ENCODE results near the gene C11orf87. TPM values are rescaled to one million over a fixed set of nuclear protein-coding genes. Genes with fewer than 3 reads are reported as not detected.

Gene C11orf87
- total RNA-seq, 1 experiment from 2014 or later: not detected

- Histone ChIP-seq H3K27ac (no peak overlapping the region), H3K36me3 (no peaks in the 10 kb centered on the region), H3K4me3 (no peak overlapping the region), H3K9me3 (replicated peaks) (no peaks in the 10 kb centered on the region), H3K4me1 (no peaks in the 10 kb centered on the region), H3K27me3 (no peaks in the 10 kb centered on the region)
- DNase-seq: no peak
Measured at GRCh38 chr11:109425554-109425953, 3.6 kb downstream of the C11orf87 start.

- Histone ChIP-seq H3K36me3 (no peaks in the 10 kb centered on the region), H3K27ac (no peak overlapping the region), H3K4me3 (no peak overlapping the region), H3K27me3 (no peaks in the 10 kb centered on the region), H3K9me3 (replicated peaks) (no peaks in the 10 kb centered on the region), H3K4me1 (no peaks in the 10 kb centered on the region)
- DNase-seq: no peak
Measured at GRCh38 chr11:109426442-109427240, 4.7 kb downstream of the C11orf87 start.

- H3K36me3 ChIP-seq: no peaks in the 10 kb centered on the region
- no peaks in the 10 kb centered on the region for H3K4me1 ChIP-seq
- no peaks in the 10 kb centered on the region for H3K27me3 ChIP-seq
- H3K27ac ChIP-seq: no peak overlapping the region
- H3K4me3 ChIP-seq: no peak overlapping the region
- DNase-seq: no peak
- no peaks in the 10 kb centered on the region for H3K9me3 ChIP-seq (replicated peaks)
Measured at GRCh38 chr11:109432105-109432504, 10.1 kb downstream of the C11orf87 start.

- H3K36me3 ChIP-seq: no peaks in the 10 kb centered on the region
- no peaks in the 10 kb centered on the region for H3K4me1 ChIP-seq
- H3K9me3 ChIP-seq (replicated peaks): no peaks in the 10 kb centered on the region
- no peak for DNase-seq
- no peaks in the 10 kb centered on the region for H3K27me3 ChIP-seq
- no peak overlapping the region for H3K27ac ChIP-seq
- H3K4me3 ChIP-seq: no peak overlapping the region
Measured at GRCh38 chr11:109433753-109434256, 11.8 kb downstream of the C11orf87 start.

GRCh38 chr11:109435121-109435742 lies 13.2 kb downstream of the C11orf87 start:
- Histone ChIP-seq H3K36me3 (no peaks in the 10 kb centered on the region), H3K4me3 (no peak overlapping the region), H3K27me3 (no peaks in the 10 kb centered on the region), H3K4me1 (no peaks in the 10 kb centered on the region), H3K9me3 (replicated peaks) (no peaks in the 10 kb centered on the region), H3K27ac (no peak overlapping the region)
- DNase-seq: no peak

GRCh38 chr11:109439684-109440083 lies 17.7 kb downstream of the C11orf87 start:
- H3K4me1 ChIP-seq: no peaks in the 10 kb centered on the region
- no peaks in the 10 kb centered on the region for H3K9me3 ChIP-seq (replicated peaks)
- DNase-seq: no peak
- no peak overlapping the region for H3K4me3 ChIP-seq
- H3K27me3 ChIP-seq: no peaks in the 10 kb centered on the region
- H3K36me3 ChIP-seq: no peaks in the 10 kb centered on the region
- H3K27ac ChIP-seq: no peak overlapping the region

- no peaks in the 10 kb centered on the region for H3K9me3 ChIP-seq (replicated peaks)
- H3K27ac ChIP-seq: no peak overlapping the region
- H3K36me3 ChIP-seq: no peaks in the 10 kb centered on the region
- no peaks in the 10 kb centered on the region for H3K4me1 ChIP-seq
- no peaks in the 10 kb centered on the region for H3K27me3 ChIP-seq
- no peak for DNase-seq
- H3K4me3 ChIP-seq: no peak overlapping the region
Measured at GRCh38 chr11:109443052-109443451, 21.1 kb downstream of the C11orf87 start.

GRCh38 chr11:109454857-109455256 lies 32.9 kb downstream of the C11orf87 start:
- no peaks in the 10 kb centered on the region for H3K36me3 ChIP-seq
- no peak overlapping the region for H3K4me3 ChIP-seq
- no peak overlapping the region for H3K27ac ChIP-seq
- H3K4me1 ChIP-seq: no peaks in the 10 kb centered on the region
- no peaks in the 10 kb centered on the region for H3K27me3 ChIP-seq
- no peaks in the 10 kb centered on the region for H3K9me3 ChIP-seq (replicated peaks)
- no peak for DNase-seq
